ENCODE measurements around the gene SELENOI.
"Not testable (repeated sequence)": the region's sequence is repeated elsewhere in the genome, so short reads cannot be mapped to it uniquely, and the experiment has no call there.

SELENOI gene

GRCh38 chr2:26327291-26328272 lies 18.4 kb upstream of the SELENOI start:
- DNase-seq = no peak

- DNase-seq = not testable (repeated sequence)
These were observed 16.9 kb upstream of the SELENOI start for GRCh38 chr2:26329083-26329482.

- peak; percentile 82 for DNase-seq
These were observed 15.8 kb upstream of the SELENOI start for GRCh38 chr2:26330114-26330549.

- DNase-seq = no peak
These were observed 15.3 kb upstream of the SELENOI start for GRCh38 chr2:26330604-26331003.

- DNase-seq = not testable (repeated sequence)
These were observed 14.6 kb upstream of the SELENOI start for GRCh38 chr2:26331321-26331720.

GRCh38 chr2:26333293-26333692 lies 12.7 kb upstream of the SELENOI start:
- DNase-seq = peak; percentile 7

- DNase-seq = no peak
These were observed 10.7 kb upstream of the SELENOI start for GRCh38 chr2:26335231-26335630.

- DNase-seq = no peak
These were observed 9.2 kb upstream of the SELENOI start for GRCh38 chr2:26336719-26337118.

- DNase-seq = no peak
These were observed 8.6 kb upstream of the SELENOI start for GRCh38 chr2:26337298-26337697.

- no peak for DNase-seq
These were observed 5.1 kb upstream of the SELENOI start for GRCh38 chr2:26340831-26341230.

GRCh38 chr2:26344581-26345282 lies 1.2 kb upstream of the SELENOI start:
- peak; percentile 36 for DNase-seq

- no peak for DNase-seq
These were observed 729 bp upstream of the SELENOI start for GRCh38 chr2:26345283-26345544.

- peak; percentile 82 for DNase-seq
These were observed 611 bp downstream of the SELENOI start, which contains the start of gene ADGRF3 for GRCh38 chr2:26346454-26347053. Gene ADGRF3 (minus strand): TSS chr2:26346789. CDS start chr2:26346234, 555 bp downstream.

GRCh38 chr2:26347286-26347865 lies 1.4 kb downstream of the SELENOI start:
- peak; percentile 16 for DNase-seq

GRCh38 chr2:26349690-26350089 lies 3.7 kb downstream of the SELENOI start:
- DNase-seq = no peak

- DNase-seq = no peak
These were observed 5.6 kb downstream of the SELENOI start for GRCh38 chr2:26351375-26352090.

- peak; percentile 31 for DNase-seq
These were observed 6.9 kb downstream of the SELENOI start for GRCh38 chr2:26352892-26353291.

GRCh38 chr2:26354469-26354868 lies 8.5 kb downstream of the SELENOI start:
- DNase-seq = not testable (repeated sequence)

- peak; percentile 91 for DNase-seq
These were observed 9.4 kb downstream of the SELENOI start for GRCh38 chr2:26355038-26355995.

- no peak for DNase-seq
These were observed 10.2 kb downstream of the SELENOI start for GRCh38 chr2:26356111-26356510.

GRCh38 chr2:26356771-26357170 lies 10.8 kb downstream of the SELENOI start:
- no peak for DNase-seq

All from DMS53 (cell line).